Measurements from ENCODE around the gene ACTN4.

The ACTN4 gene

DNA sequence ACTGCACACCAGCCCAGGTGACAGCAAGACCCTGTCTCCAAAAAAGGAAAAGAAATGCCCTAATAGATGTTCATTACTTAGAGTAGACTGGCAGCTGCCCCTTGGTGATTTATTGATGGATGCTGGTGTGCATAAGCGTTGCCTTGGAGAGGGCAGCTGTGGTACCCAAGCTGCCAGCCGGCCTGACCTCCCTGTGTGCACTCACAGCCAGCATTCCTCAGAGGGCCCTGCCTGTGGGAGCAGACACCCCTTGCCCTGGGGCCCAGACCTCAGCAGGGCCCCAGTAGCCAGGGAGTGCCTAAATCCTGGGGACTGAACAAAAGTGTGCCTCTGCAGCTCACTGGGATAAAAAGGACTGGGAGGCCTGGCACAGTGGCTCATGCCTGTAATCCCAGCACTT, 7.8 kb upstream of the ACTN4 start:
- no peak for TF ChIP-seq CTCF (IDR thresholded peaks at IDR 0.05; ENCODE audit: control insufficient read depth, extremely low read depth, insufficient read depth)
- no peak overlapping the region for H3K4me3 ChIP-seq (ENCODE audit: low read depth, low read length)
- no peak for DNase-seq (ENCODE audit: low read depth)

- TF ChIP-seq CTCF (IDR thresholded peaks at IDR 0.05; ENCODE audit: control insufficient read depth, extremely low read depth, insufficient read depth), result no peak
Measured at GRCh38 chr19:38640368-38640767, 7.1 kb upstream of the ACTN4 start.

GRCh38 chr19:38642176-38642575, 5.3 kb upstream of the ACTN4 start:
- TF ChIP-seq CTCF (IDR thresholded peaks at IDR 0.05; ENCODE audit: control insufficient read depth, extremely low read depth, insufficient read depth), result no peak
- no peak for DNase-seq (ENCODE audit: low read depth)
- H3K4me3 ChIP-seq (ENCODE audit: low read depth, low read length), result no peak overlapping the region

More at GRCh38 chr19:38640368-38640767, 7.1 kb upstream of the ACTN4 start:
- no peak for DNase-seq (ENCODE audit: low read depth)
- H3K4me3 ChIP-seq (ENCODE audit: low read depth, low read length), result no peak overlapping the region

- H3K4me3 ChIP-seq (ENCODE audit: low read depth, low read length), result no peak overlapping the region
- no peak for DNase-seq (ENCODE audit: low read depth)
- TF ChIP-seq CTCF (IDR thresholded peaks at IDR 0.05; ENCODE audit: control insufficient read depth, extremely low read depth, insufficient read depth), result no peak
Measured at GRCh38 chr19:38644719-38645118, 2.7 kb upstream of the ACTN4 start.

GRCh38 chr19:38647966-38648768, 718 bp downstream of the ACTN4 start:
- no peak for DNase-seq (ENCODE audit: low read depth)
- H3K4me3 ChIP-seq (ENCODE audit: low read depth, low read length), result peak overlapping the region; percentile 100
- TF ChIP-seq CTCF (IDR thresholded peaks at IDR 0.05; ENCODE audit: control insufficient read depth, extremely low read depth, insufficient read depth), result no peak

GRCh38 chr19:38648769-38649304, 1.4 kb downstream of the ACTN4 start:
- H3K4me3 ChIP-seq (ENCODE audit: low read depth, low read length), result peak overlapping the region; percentile 100
- DNase-seq (ENCODE audit: low read depth), result no peak
- no peak for TF ChIP-seq CTCF (IDR thresholded peaks at IDR 0.05; ENCODE audit: control insufficient read depth, extremely low read depth, insufficient read depth)
